Prostate gland (tissue), 1 donor: ENCODE results near the gene FRMD4A.

Experiments used
- POLR2A ChIP-seq: fragments of 450-650 bp; IDR thresholded peaks from one replicate; pipeline ENCODE4 v1.6.1; 2016; ENCODE audit warnings: antibody characterized with exemption, mild to moderate bottlenecking
- POLR2AphosphoS5 ChIP-seq: sonication (generic); formaldehyde crosslinking; IDR thresholded peaks from one replicate; pipeline ENCODE4 v1.6.1; 2017; ENCODE audit warnings: antibody characterized with exemption

GRCh38 chr10:13652860-13653259, 677.9 kb downstream of the FRMD4A start:
- TF ChIP-seq POLR2AphosphoS5 (no peak), POLR2A (no peak)
